SU-DHL-6 (cell line): ENCODE data around the gene OXGR1.

Experiments used
- H2AFZ ChIP-seq: fragments of 200-600 bp; sonication (generic); 2 replicates; pipeline ENCODE4 v1.6.1; 2014; ENCODE audit warnings: low read depth, mild to moderate bottlenecking, moderate library complexity, mixed read lengths, antibody characterized with exemption, low read length; ENCODE audit not compliant: severe bottlenecking
- H3F3A ChIP-seq: fragments of 200-600 bp; shearing (Covaris generic); 2 replicates; pipeline ENCODE4 v1.6.0; 2016; ENCODE audit warnings: antibody characterized with exemption, mild to moderate bottlenecking; ENCODE audit not compliant: insufficient read depth
- H3K27ac ChIP-seq: fragments of 200-600 bp; sonication (generic); 2 replicates; pipeline ENCODE4 v1.5.1; 2016; ENCODE audit warnings: low read depth, mild to moderate bottlenecking, low read length, moderate library complexity, mixed read lengths
- H3K27me3 ChIP-seq: fragments of 200-600 bp; sonication (generic), shearing (Covaris generic); 2 replicates; pipeline ENCODE4 v1.6.0; 2014; ENCODE audit warnings: mild to moderate bottlenecking, low read length
- H3K36me3 ChIP-seq: fragments of 200-600 bp; sonication (generic); 2 replicates; pipeline ENCODE4 v1.6.1; 2014; ENCODE audit warnings: mild to moderate bottlenecking, low read length, mixed read lengths
- H3K4me2 ChIP-seq: fragments of 300-600, 200-600 bp; shearing (Covaris generic), sonication (generic); 2 replicates; pipeline ENCODE4 v1.6.0; 2014; ENCODE audit warnings: low read length, low read depth, mild to moderate bottlenecking; ENCODE audit not compliant: poor library complexity, severe bottlenecking
- H3K4me3 ChIP-seq: fragments of 200-600 bp; sonication (generic); 2 replicates; pipeline ENCODE4 v1.5.1; 2014; ENCODE audit warnings: antibody characterized with exemption, low read length, mild to moderate bottlenecking, mixed read lengths; ENCODE audit not compliant: insufficient read depth, poor library complexity, severe bottlenecking
- H3K79me2 ChIP-seq: fragments of 200-600 bp; sonication (generic); 2 replicates; pipeline ENCODE4 v1.6.1; 2014; ENCODE audit warnings: mild to moderate bottlenecking, low read length, moderate library complexity; ENCODE audit not compliant: insufficient read depth
- H3K9ac ChIP-seq: fragments of 200-600 bp; sonication (generic); 2 replicates; pipeline ENCODE4 v1.7.0; 2014; ENCODE audit warnings: mild to moderate bottlenecking, low read length
- H3K9me2 ChIP-seq: fragments of 200-600 bp; sonication (generic); replicated peaks from 2 replicates; pipeline ENCODE4 v1.6.1; 2014; ENCODE audit warnings: low read length; ENCODE audit not compliant: insufficient read depth
- H3K9me3 ChIP-seq: fragments of 200-600 bp; sonication (generic); 2 replicates; pipeline ENCODE4 v1.6.1; 2014; ENCODE audit warnings: low read length, mixed read lengths; ENCODE audit not compliant: insufficient read depth
- H4K20me1 ChIP-seq: fragments of 200-600 bp; sonication (generic); 2 replicates; pipeline ENCODE4 v1.6.1; 2014; ENCODE audit warnings: low read depth, mild to moderate bottlenecking, antibody characterized with exemption, low read length, moderate library complexity, mixed read lengths
- CTCF ChIP-seq: fragments of 200-600 bp; sonication (generic); IDR thresholded peaks from one replicate; pipeline ENCODE4 v1.5.1; 2017; ENCODE audit warnings: antibody characterized with exemption, mild to moderate bottlenecking, low read length, moderate library complexity; ENCODE audit not compliant: insufficient read depth, poor library complexity, severe bottlenecking
- EZH2phosphoT487 ChIP-seq: fragments of 200-600 bp; sonication (generic), shearing (Covaris generic); conservative IDR thresholded peaks from 2 replicates; pipeline ENCODE4 v1.6.1; 2018; ENCODE audit warnings: mild to moderate bottlenecking, antibody characterized with exemption, low read length, moderate library complexity, mixed read lengths

The OXGR1 gene

GRCh38 chr13:97002581-97002980 is 8.3 kb upstream of the OXGR1 start:
- Histone ChIP-seq H3K4me3 (no peak overlapping the region), H3K9ac (no peak overlapping the region), H3K27ac (no peak overlapping the region), H3K36me3 (no peaks in the 10 kb centered on the region), H3K4me2 (no peak overlapping the region), H3K9me3 (no peaks in the 10 kb centered on the region), H2AFZ (no peak overlapping the region), H4K20me1 (no peaks in the 10 kb centered on the region), H3K27me3 (no peaks in the 10 kb centered on the region), H3F3A (no peaks in the 10 kb centered on the region), H3K79me2 (no peaks in the 10 kb centered on the region), H3K9me2 (no peaks in the 10 kb centered on the region)
- no peak for TF ChIP-seq CTCF
- TF ChIP-seq EZH2phosphoT487, result no peak

GRCh38 chr13:97001636-97002035 is 7.4 kb upstream of the OXGR1 start:
- H3K4me3 ChIP-seq, result no peak overlapping the region
- H2AFZ ChIP-seq, result no peak overlapping the region
- H3K27ac ChIP-seq, result no peak overlapping the region
- H3K9ac ChIP-seq, result no peak overlapping the region
- H3K9me2 ChIP-seq, result no peaks in the 10 kb centered on the region
- no peaks in the 10 kb centered on the region for H4K20me1 ChIP-seq
- H3K79me2 ChIP-seq, result no peaks in the 10 kb centered on the region
- no peaks in the 10 kb centered on the region for H3K36me3 ChIP-seq
- H3F3A ChIP-seq, result no peaks in the 10 kb centered on the region
- H3K4me2 ChIP-seq, result no peak overlapping the region
- H3K27me3 ChIP-seq, result no peaks in the 10 kb centered on the region
- TF ChIP-seq EZH2phosphoT487, result no peak
- TF ChIP-seq CTCF, result no peak
- no peaks in the 10 kb centered on the region for H3K9me3 ChIP-seq

DNA sequence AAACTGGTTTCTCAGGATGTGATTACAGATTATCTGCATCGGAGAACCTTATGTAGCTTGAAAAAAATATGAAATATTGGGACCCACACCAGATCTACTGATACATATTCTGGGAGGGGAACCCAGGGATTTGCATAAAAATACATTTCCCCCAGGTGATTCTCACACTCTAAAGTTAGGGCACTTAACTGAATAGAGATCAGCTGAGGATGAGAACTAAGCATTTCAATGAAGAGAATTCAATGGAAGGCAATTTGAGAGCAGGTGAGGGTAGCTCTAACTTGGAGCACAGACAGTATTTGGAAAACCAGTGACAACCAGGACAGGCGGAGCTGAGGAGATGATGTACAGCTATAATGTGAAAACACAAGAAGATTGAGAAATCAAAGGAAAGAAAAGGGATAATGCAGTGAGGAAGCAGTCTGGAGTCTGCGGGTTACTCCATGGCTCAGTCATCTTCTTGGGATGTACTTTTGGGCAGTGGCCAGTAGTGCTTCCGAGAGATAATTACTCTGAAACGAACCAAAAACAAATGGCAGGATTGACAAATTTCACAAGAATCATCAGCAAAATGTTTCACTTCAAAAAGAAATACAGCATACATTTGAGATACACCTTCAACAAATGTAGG is 6.1 kb upstream of the OXGR1 start:
- H3K79me2 ChIP-seq, result no peaks in the 10 kb centered on the region
- H3F3A ChIP-seq, result no peaks in the 10 kb centered on the region
- no peak overlapping the region for H3K4me3 ChIP-seq
- H3K9me2 ChIP-seq, result no peaks in the 10 kb centered on the region
- TF ChIP-seq CTCF (no peak), EZH2phosphoT487 (no peak)
- H2AFZ ChIP-seq, result no peak overlapping the region
- no peaks in the 10 kb centered on the region for H3K36me3 ChIP-seq
- no peaks in the 10 kb centered on the region for H4K20me1 ChIP-seq
- H3K27ac ChIP-seq, result no peak overlapping the region
- H3K9ac ChIP-seq, result no peak overlapping the region
- H3K27me3 ChIP-seq, result no peaks in the 10 kb centered on the region
- H3K4me2 ChIP-seq, result no peak overlapping the region
- H3K9me3 ChIP-seq, result no peaks in the 10 kb centered on the region
